Epithelial cell of esophagus (primary cell): ENCODE data around the gene LIMCH1.

ENCODE experiments used
- DNase-seq: peaks from one replicate; pipeline ENCODE4 v3.0.0; 2010; ENCODE audit warnings: low read depth
- H3K4me3 ChIP-seq: 2 replicates; pipeline ENCODE4 v1.5.1; 2011; ENCODE audit warnings: mild to moderate bottlenecking, low read length, control low read depth
- TF ChIP-seq, protein P1 (sequence below): IDR thresholded peaks from 2 replicates; pipeline ENCODE4 v1.5.1; 2011; ENCODE audit warnings: low read depth, mild to moderate bottlenecking, low read length, control low read depth, inconsistent platforms; ENCODE audit not compliant: insufficient read depth; ENCODE audit errors: missing control alignments

LIMCH1 gene

DNA sequence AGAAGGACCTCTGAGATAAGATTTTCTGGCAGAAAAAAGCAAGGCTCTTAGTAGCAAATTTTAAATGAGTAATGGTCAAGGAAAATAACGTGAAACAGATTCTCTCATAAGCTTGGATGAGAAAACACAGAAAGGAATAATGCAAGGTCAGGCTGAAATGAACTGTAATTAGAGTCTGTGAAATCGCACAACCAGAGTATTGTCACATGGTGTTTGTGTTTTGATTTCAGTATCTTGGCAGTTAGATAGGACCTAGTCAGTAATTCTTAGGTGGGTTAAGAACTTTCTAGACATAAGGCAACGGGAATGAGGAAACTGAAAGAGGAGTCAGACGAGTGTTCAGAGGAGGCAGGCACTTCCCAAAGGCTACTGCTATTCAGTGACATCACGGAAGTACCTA, 34.6 kb downstream of the LIMCH1 start:
- no peak overlapping the region for H3K4me3 ChIP-seq
- no peak for DNase-seq
- TF ChIP-seq, protein P1, sequence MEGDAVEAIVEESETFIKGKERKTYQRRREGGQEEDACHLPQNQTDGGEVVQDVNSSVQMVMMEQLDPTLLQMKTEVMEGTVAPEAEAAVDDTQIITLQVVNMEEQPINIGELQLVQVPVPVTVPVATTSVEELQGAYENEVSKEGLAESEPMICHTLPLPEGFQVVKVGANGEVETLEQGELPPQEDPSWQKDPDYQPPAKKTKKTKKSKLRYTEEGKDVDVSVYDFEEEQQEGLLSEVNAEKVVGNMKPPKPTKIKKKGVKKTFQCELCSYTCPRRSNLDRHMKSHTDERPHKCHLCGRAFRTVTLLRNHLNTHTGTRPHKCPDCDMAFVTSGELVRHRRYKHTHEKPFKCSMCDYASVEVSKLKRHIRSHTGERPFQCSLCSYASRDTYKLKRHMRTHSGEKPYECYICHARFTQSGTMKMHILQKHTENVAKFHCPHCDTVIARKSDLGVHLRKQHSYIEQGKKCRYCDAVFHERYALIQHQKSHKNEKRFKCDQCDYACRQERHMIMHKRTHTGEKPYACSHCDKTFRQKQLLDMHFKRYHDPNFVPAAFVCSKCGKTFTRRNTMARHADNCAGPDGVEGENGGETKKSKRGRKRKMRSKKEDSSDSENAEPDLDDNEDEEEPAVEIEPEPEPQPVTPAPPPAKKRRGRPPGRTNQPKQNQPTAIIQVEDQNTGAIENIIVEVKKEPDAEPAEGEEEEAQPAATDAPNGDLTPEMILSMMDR, result no peak

DNA sequence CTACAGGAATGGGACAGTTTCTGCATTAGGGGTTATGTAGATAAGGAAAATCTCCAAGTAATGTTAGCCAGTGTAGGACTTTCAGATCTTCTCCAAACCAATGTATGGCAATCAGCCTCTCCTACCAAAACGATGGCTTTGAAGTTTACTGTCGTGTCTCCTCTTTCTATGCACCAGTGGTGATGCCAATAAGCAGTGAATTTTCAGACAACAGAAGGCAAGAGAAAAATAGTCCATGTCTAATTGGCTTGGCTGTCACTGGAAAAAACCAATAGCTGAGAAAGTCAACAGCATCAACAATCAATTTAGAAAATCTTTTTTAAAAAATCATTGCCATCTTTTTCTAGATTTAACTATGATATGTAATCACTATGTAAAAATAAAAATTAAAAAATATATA, 35.0 kb downstream of the LIMCH1 start:
- TF ChIP-seq, protein P1, result no peak
- H3K4me3 ChIP-seq, result no peak overlapping the region
- DNase-seq, result no peak

DNA sequence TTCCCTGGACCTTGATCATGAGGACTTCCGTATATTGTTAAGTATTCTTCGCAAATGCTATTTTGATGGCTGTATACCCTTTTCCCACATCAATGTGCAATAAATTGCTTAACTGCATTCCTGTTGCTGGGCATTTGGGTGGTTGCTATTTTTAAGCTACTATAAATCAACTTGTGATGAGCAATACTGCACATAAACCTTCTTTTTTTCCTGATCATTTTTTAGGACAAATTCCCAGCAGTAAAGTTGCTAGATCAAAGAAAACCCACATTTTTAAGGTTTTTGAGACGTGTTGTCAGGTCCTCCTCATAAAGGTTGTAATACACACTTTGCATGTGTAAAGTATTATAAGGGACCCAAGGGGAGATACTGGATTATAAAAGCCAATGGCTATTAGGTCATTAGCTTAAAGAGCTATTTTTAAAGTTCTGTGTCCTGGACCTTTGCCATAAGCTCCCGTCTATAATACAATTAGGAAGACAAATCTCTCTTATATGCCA, 35.6 kb downstream of the LIMCH1 start:
- no peak overlapping the region for H3K4me3 ChIP-seq
- no peak for DNase-seq
- TF ChIP-seq, protein P1, result no peak

DNA sequence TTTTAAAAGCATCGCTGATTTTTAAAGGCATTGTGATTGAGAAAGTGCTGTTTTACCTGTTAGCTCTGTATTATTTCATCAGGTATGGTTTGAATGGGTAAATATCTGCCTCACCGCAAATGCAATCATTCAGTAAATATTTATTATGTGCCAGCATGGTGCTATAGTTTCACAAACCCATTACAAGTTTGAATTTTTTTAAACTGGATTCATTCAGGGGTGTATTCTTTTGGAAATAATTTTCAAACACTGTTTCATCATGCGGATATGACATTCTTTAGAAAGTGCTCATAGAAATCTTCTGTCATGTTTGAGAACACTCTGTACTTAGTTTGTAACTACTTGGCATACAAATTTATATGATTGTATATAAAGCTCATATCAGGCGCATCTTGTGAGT, 37.2 kb downstream of the LIMCH1 start:
- TF ChIP-seq, protein P1, result no peak
- DNase-seq, result peak; percentile 63

DNA sequence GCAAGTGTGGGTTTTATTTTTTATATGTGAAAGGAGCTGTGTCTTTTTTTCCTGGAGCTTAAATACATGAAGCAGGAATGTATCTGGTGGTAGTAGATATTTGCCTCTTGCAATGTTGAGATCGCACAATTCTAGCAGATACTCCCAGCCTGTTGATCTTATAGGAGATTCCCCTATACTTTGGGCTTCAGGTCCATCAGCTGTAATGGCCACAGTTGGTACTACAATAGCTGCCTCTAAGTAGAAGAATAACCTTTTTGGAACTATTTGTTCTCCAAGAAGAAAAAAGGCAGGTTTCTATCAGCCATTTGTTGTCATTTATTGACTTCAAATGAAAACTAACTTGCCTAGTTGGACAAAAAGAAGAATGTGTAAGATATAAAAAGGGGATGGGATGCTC, 37.7 kb downstream of the LIMCH1 start:
- TF ChIP-seq, protein P1, result peak; percentile 3
- no peak overlapping the region for H3K4me3 ChIP-seq
- no peak for DNase-seq

More for the DNA sequence above, 37.2 kb downstream of the LIMCH1 start:
- no peak overlapping the region for H3K4me3 ChIP-seq

DNA sequence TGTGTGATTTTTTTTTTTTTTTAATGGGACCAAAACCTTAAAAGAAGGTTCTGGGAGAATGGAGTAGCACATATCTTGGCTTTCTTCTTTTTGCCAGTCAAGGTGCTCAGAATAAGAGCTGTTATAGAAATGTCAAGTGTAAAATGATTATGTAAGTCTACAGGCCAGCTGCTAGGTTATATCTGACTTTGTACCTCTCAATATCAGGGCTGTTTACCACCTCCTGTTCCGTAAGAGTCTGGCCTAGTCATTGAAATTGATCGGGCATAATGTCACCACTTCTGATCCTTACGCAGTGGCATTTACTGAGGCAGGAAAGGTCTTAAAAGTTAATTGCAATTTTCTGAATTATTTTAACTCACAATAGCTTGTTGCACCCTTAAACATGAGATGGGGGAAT, 41.1 kb downstream of the LIMCH1 start:
- TF ChIP-seq, protein P1, result no peak
- H3K4me3 ChIP-seq, result no peak overlapping the region
- no peak for DNase-seq

DNA sequence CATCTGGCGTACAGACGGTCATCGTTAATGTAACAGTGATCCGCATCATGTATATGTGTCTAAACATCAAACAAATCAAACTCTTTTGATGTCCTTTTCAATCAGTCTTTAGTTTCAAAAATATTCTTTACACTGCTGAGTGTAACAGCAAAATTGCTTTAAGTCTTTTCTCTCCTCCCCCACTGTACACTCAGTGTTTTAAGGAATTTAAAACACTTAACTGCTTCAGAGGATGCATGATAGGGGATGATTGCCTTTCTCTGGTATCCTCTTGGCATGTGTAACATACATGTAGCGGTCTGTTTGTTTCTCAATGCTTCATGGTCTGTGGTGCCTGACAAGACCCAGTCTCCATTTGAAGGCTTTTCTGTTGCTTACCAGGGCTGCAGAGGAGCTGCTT, 41.6 kb downstream of the LIMCH1 start:
- no peak overlapping the region for H3K4me3 ChIP-seq
- DNase-seq, result no peak
- TF ChIP-seq, protein P1, result no peak
